WTC11 (cell line): Measurements from ENCODE around the gene PRRX1. TPM values are rescaled to one million over a fixed set of nuclear protein-coding genes. Genes with fewer than 3 reads are reported as not detected.

Experiments used
- ATAC-seq: fragments of 200-7000 bp; cut with Tn5 transposase; 2 replicates; pipeline ENCODE4 v1.10.0; 2021; ENCODE audit warnings: mild to moderate bottlenecking, moderate library complexity
- CTCF ChIA-PET: fragments of 300-600 bp; sonication (Branson Sonifier 250); formaldehyde crosslinking; loops from one replicate; lab custom pipeline; 2021; ENCODE audit warnings: antibody characterized with exemption; lab: Charles Lee
- POLR2A ChIA-PET: fragments of 350-600 bp; sonication (Branson Sonifier 250); formaldehyde crosslinking; loops from one replicate; lab custom pipeline; 2021; ENCODE audit warnings: antibody characterized with exemption; lab: Charles Lee
- DNase-seq: peaks from one replicate; pipeline ENCODE4 v3.0.0; 2021; ENCODE audit warnings: low spot score
- H3K27ac Mint-ChIP-seq: 2 replicates; pipeline ENCODE4 v1.8.0; 2021; ENCODE audit warnings: mixed read lengths
- H3K27me3 Mint-ChIP-seq: 2 replicates; pipeline ENCODE4 v1.8.0; 2021; ENCODE audit warnings: low read depth, mild to moderate bottlenecking, moderate library complexity, mixed read lengths
- H3K36me3 Mint-ChIP-seq: 2 replicates; pipeline ENCODE4 v1.8.0; 2021; ENCODE audit warnings: mixed read lengths
- H3K4me1 Mint-ChIP-seq: 2 replicates; pipeline ENCODE4 v1.8.0; 2022; ENCODE audit warnings: mixed read lengths
- H3K4me3 Mint-ChIP-seq: 2 replicates; pipeline ENCODE4 v1.8.0; 2021; ENCODE audit warnings: mild to moderate bottlenecking, moderate library complexity, mixed read lengths
- H3K9me3 Mint-ChIP-seq: 2 replicates; pipeline ENCODE4 v1.8.0; 2021; ENCODE audit warnings: mixed read lengths
- AR ChIP-seq: fragments of 250-450 bp; sonication (Bioruptor Pico); IDR thresholded peaks from 2 replicates; pipeline ENCODE4 v1.9.0; 2021; ENCODE audit warnings: mild to moderate bottlenecking
- CBFB ChIP-seq: sonication (generic); formaldehyde crosslinking; IDR thresholded peaks from 2 replicates; pipeline ENCODE4 v1.8.1; 2022; ENCODE audit warnings: mild to moderate bottlenecking, low read depth, missing genetic modification reagents
- EMX1 ChIP-seq: fragments of 250-450 bp; sonication (Bioruptor Pico); IDR thresholded peaks from 2 replicates; pipeline ENCODE4 v1.8.0; 2021; ENCODE audit warnings: mild to moderate bottlenecking
- FOXJ3 ChIP-seq: sonication (generic); formaldehyde crosslinking; IDR thresholded peaks from 2 replicates; pipeline ENCODE4 v1.9.0; 2021; ENCODE audit warnings: missing genetic modification reagents, mild to moderate bottlenecking, borderline replicate concordance
- FOXK1 ChIP-seq: sonication (generic); formaldehyde crosslinking; IDR thresholded peaks from 2 replicates; pipeline ENCODE4 v1.8.0; 2022; ENCODE audit warnings: mild to moderate bottlenecking, moderate library complexity, missing genetic modification reagents
- GTF2I ChIP-seq: fragments of 250-450 bp; sonication (Bioruptor Pico); conservative IDR thresholded peaks from 2 replicates; pipeline ENCODE4 v1.4.0; 2021; ENCODE audit warnings: mild to moderate bottlenecking
- HMGA2 ChIP-seq: fragments of 250-450 bp; sonication (Bioruptor Pico); IDR thresholded peaks from 2 replicates; pipeline ENCODE4 v1.4.0; 2021; ENCODE audit warnings: mild to moderate bottlenecking, moderate library complexity
- KAT7 ChIP-seq: sonication (generic); formaldehyde crosslinking; IDR thresholded peaks from 2 replicates; pipeline ENCODE4 v1.8.1; 2023; ENCODE audit warnings: missing genetic modification reagents, mild to moderate bottlenecking, borderline replicate concordance
- OVOL2 ChIP-seq: fragments of 250-450 bp; sonication (Bioruptor Pico); IDR thresholded peaks from 2 replicates; pipeline ENCODE4 v1.9.0; 2021; ENCODE audit warnings: mild to moderate bottlenecking, borderline replicate concordance
- SMAD4 ChIP-seq: sonication (generic); formaldehyde crosslinking; IDR thresholded peaks from 2 replicates; pipeline ENCODE4 v1.8.0; 2022; ENCODE audit warnings: mild to moderate bottlenecking, missing genetic modification reagents
- TEAD1 ChIP-seq: sonication (generic); formaldehyde crosslinking; IDR thresholded peaks from 2 replicates; pipeline ENCODE4 v1.8.0; 2022; ENCODE audit warnings: mild to moderate bottlenecking, missing genetic modification reagents
- TEAD4 ChIP-seq: sonication (generic); formaldehyde crosslinking; IDR thresholded peaks from 2 replicates; pipeline ENCODE4 v1.8.0; 2022; ENCODE audit warnings: mild to moderate bottlenecking, missing genetic modification reagents
- USF2 ChIP-seq: sonication (generic); formaldehyde crosslinking; IDR thresholded peaks from 2 replicates; pipeline ENCODE4 v1.8.1; 2023; ENCODE audit warnings: mild to moderate bottlenecking, missing genetic modification reagents, moderate library complexity
- ZNF219 ChIP-seq: sonication (generic); formaldehyde crosslinking; IDR thresholded peaks from 2 replicates; pipeline ENCODE4 v1.8.0; 2023; ENCODE audit warnings: missing genetic modification reagents, mild to moderate bottlenecking, borderline replicate concordance
- ZNF281 ChIP-seq: sonication (generic); formaldehyde crosslinking; IDR thresholded peaks from 2 replicates; pipeline ENCODE4 v1.8.0; 2023; ENCODE audit warnings: mild to moderate bottlenecking, missing genetic modification reagents
- ZNF416 ChIP-seq: fragments of 250-450 bp; sonication (Bioruptor Pico); IDR thresholded peaks from 2 replicates; pipeline ENCODE4 v1.9.0; 2021; ENCODE audit warnings: mild to moderate bottlenecking, inconsistent platforms
- ZNF425 ChIP-seq: fragments of 250-450 bp; sonication (Bioruptor Pico); conservative IDR thresholded peaks from 2 replicates; pipeline ENCODE4 v1.9.0; 2021; ENCODE audit warnings: mild to moderate bottlenecking
- total RNA-seq: library from RNA; stranded (reverse); gene quantifications from 3 replicates; pipeline ENCODE4 v1.2.3, GENCODE V29; 2021

The PRRX1 gene
- total RNA-seq, 1 experiment from 2014 or later: 0.31 TPM

GRCh38 chr1:170769691-170770090 is 105.8 kb downstream of the PRRX1 start:
- Mint-ChIP-seq H3K36me3 (no peaks in the 10 kb centered on the region), H3K9me3 (no peaks in the 10 kb centered on the region)
- ATAC-seq (no peak), DNase-seq (no peak)
- TF ChIP-seq USF2 (CRISPR knock-in tag) (no peak), ZNF281 (CRISPR knock-in tag) (no peak), ZNF219 (CRISPR knock-in tag) (no peak), CBFB (CRISPR knock-in tag) (no peak), AR (CRISPR knock-in tag) (no peak), SMAD4 (CRISPR knock-in tag) (no peak), HMGA2 (CRISPR knock-in tag) (no peak), EMX1 (CRISPR knock-in tag) (no peak), KAT7 (CRISPR knock-in tag) (no peak)
- TF ChIP-seq, all 79 proteins: peak for 0
- ChIA-PET POLR2A (no interaction called here), CTCF (no interaction called here)
- H3K27ac Mint-ChIP-seq: no peak overlapping the region
- H3K4me1 Mint-ChIP-seq: no peaks in the 10 kb centered on the region
- H3K27me3 Mint-ChIP-seq: no peaks in the 10 kb centered on the region
- no peak overlapping the region for H3K4me3 Mint-ChIP-seq

- TF ChIP-seq OVOL2 (CRISPR knock-in tag) (no peak), TEAD4 (CRISPR knock-in tag) (no peak)
- Mint-ChIP-seq H3K4me3 (no peak overlapping the region), H3K36me3 (no peaks in the 10 kb centered on the region), H3K9me3 (no peaks in the 10 kb centered on the region), H3K27ac (no peak overlapping the region), H3K4me1 (no peaks in the 10 kb centered on the region), H3K27me3 (no peaks in the 10 kb centered on the region)
- CTCF ChIA-PET: no interaction called here
- ATAC-seq (no peak), DNase-seq (no peak)
- POLR2A ChIA-PET: no interaction called here
These were observed 106.3 kb downstream of the PRRX1 start for GRCh38 chr1:170770254-170770653.

GRCh38 chr1:170776252-170776651 is 112.3 kb downstream of the PRRX1 start:
- CTCF ChIA-PET: no interaction called here
- Mint-ChIP-seq H3K27ac (no peak overlapping the region), H3K4me1 (no peaks in the 10 kb centered on the region), H3K36me3 (no peaks in the 10 kb centered on the region), H3K9me3 (0 out of 2 replicates have a peak, but pooled peaks cover 4% of the 10 kb centered on the region), H3K27me3 (no peaks in the 10 kb centered on the region), H3K4me3 (no peak overlapping the region)
- no peak for TF ChIP-seq FOXK1 (CRISPR knock-in tag)
- no peak for TF ChIP-seq TEAD1
- TF ChIP-seq FOXJ3 (CRISPR knock-in tag): no peak
- TF ChIP-seq ZNF416 (CRISPR knock-in tag): no peak
- TF ChIP-seq GTF2I (CRISPR knock-in tag): no peak
- TF ChIP-seq HMGA2 (CRISPR knock-in tag): no peak
- no peak for TF ChIP-seq ZNF425
- no peak for DNase-seq
- no peak for ATAC-seq
- POLR2A ChIA-PET: no interaction called here
